Muscle layer of duodenum (tissue), 2 donors: ENCODE measurements around the gene GALNT16.

Source experiments
- H3K27ac ChIP-seq: one replicate; pipeline ENCODE4 v1.7.0; 2013; ENCODE audit warnings: mild to moderate bottlenecking, low read length
- H3K27me3 ChIP-seq: one replicate; pipeline ENCODE4 v1.7.0; 2013; ENCODE audit warnings: low read depth, mild to moderate bottlenecking, control low read depth, low read length
- H3K36me3 ChIP-seq, 2 donors: one replicate each; pipeline ENCODE4 v1.7.0; 2013; ENCODE audit warnings: low read length in 2 of 2, control low read depth in 1 of 2, mild to moderate bottlenecking in 1 of 2; ENCODE audit not compliant: insufficient read depth in 2 of 2, control insufficient read depth in 1 of 2
- H3K4me1 ChIP-seq, 2 donors: one replicate each; pipeline ENCODE4 v1.7.0; 2013; ENCODE audit warnings: low read length in 2 of 2, mild to moderate bottlenecking in 2 of 2, control low read depth in 1 of 2, moderate library complexity in 1 of 2; ENCODE audit not compliant: insufficient read depth in 2 of 2, control insufficient read depth in 1 of 2
- H3K4me3 ChIP-seq, 2 donors: one replicate each; pipeline ENCODE4 v1.7.0; 2013; ENCODE audit warnings: low read length in 2 of 2, low read depth in 1 of 2, mild to moderate bottlenecking in 1 of 2
- H3K9me3 ChIP-seq, 2 donors: one replicate each; pipeline ENCODE4 v1.7.0; 2013; ENCODE audit warnings: low read length in 2 of 2, control low read depth in 1 of 2, mild to moderate bottlenecking in 1 of 2; ENCODE audit not compliant: control insufficient read depth in 1 of 2
- donor health status: healthy.

The GALNT16 gene

GRCh38 chr14:69328765-69329164 is 68.8 kb downstream of the GALNT16 start:
- Histone ChIP-seq H3K4me3 (no peak overlapping the region), H3K4me1 (no peaks in the 10 kb centered on the region), H3K36me3 (no peaks in the 10 kb centered on the region), H3K9me3 (no peaks in the 10 kb centered on the region), H3K27me3 (no peaks in the 10 kb centered on the region), H3K27ac (no peak overlapping the region)

- no peak overlapping the region for H3K27ac ChIP-seq
- no peaks in the 10 kb centered on the region for H3K36me3 ChIP-seq
- H3K27me3 ChIP-seq = no peaks in the 10 kb centered on the region
- H3K9me3 ChIP-seq = no peaks in the 10 kb centered on the region
- H3K4me1 ChIP-seq = no peaks in the 10 kb centered on the region
- H3K4me3 ChIP-seq = no peak overlapping the region
Measured at GRCh38 chr14:69331206-69331605, 71.2 kb downstream of the GALNT16 start.

- Histone ChIP-seq H3K4me3 (no peak overlapping the region), H3K27me3 (no peaks in the 10 kb centered on the region), H3K36me3 (no peaks in the 10 kb centered on the region), H3K4me1 (no peaks in the 10 kb centered on the region), H3K27ac (no peak overlapping the region), H3K9me3 (no peaks in the 10 kb centered on the region)
Measured at GRCh38 chr14:69332782-69333395, 72.9 kb downstream of the GALNT16 start.

- Histone ChIP-seq H3K27ac (no peak overlapping the region), H3K27me3 (no peaks in the 10 kb centered on the region), H3K9me3 (no peaks in the 10 kb centered on the region), H3K4me1 (no peaks in the 10 kb centered on the region), H3K36me3 (no peaks in the 10 kb centered on the region), H3K4me3 (no peak overlapping the region)
Measured at GRCh38 chr14:69333791-69334337, 73.9 kb downstream of the GALNT16 start.

- H3K4me1 ChIP-seq = no peaks in the 10 kb centered on the region
- no peaks in the 10 kb centered on the region for H3K9me3 ChIP-seq
- H3K27me3 ChIP-seq = no peaks in the 10 kb centered on the region
- H3K36me3 ChIP-seq = no peaks in the 10 kb centered on the region
- no peak overlapping the region for H3K27ac ChIP-seq
- H3K4me3 ChIP-seq = no peak overlapping the region
Measured at GRCh38 chr14:69334576-69334975, 74.6 kb downstream of the GALNT16 start.

GRCh38 chr14:69335371-69335771 is 75.4 kb downstream of the GALNT16 start:
- H3K36me3 ChIP-seq = no peaks in the 10 kb centered on the region
- H3K4me1 ChIP-seq = no peaks in the 10 kb centered on the region
- H3K27ac ChIP-seq = no peak overlapping the region
- H3K4me3 ChIP-seq = no peak overlapping the region
- H3K9me3 ChIP-seq = no peaks in the 10 kb centered on the region
- H3K27me3 ChIP-seq = no peaks in the 10 kb centered on the region

GRCh38 chr14:69337984-69338383 is 78.0 kb downstream of the GALNT16 start:
- Histone ChIP-seq H3K36me3 (peaks cover 0 to 4% of the 10 kb centered on the region in 2 donors), H3K9me3 (no peaks in the 10 kb centered on the region), H3K4me3 (no peak overlapping the region), H3K4me1 (no peaks in the 10 kb centered on the region), H3K27me3 (no peaks in the 10 kb centered on the region), H3K27ac (no peak overlapping the region)

- Histone ChIP-seq H3K36me3 (peaks cover 0 to 4% of the 10 kb centered on the region in 2 donors), H3K27me3 (no peaks in the 10 kb centered on the region), H3K27ac (no peak overlapping the region), H3K9me3 (no peaks in the 10 kb centered on the region), H3K4me1 (no peaks in the 10 kb centered on the region), H3K4me3 (no peak overlapping the region)
Measured at GRCh38 chr14:69339426-69339825, 79.5 kb downstream of the GALNT16 start.

- H3K4me1 ChIP-seq = no peaks in the 10 kb centered on the region
- no peaks in the 10 kb centered on the region for H3K27me3 ChIP-seq
- H3K9me3 ChIP-seq = no peaks in the 10 kb centered on the region
- H3K4me3 ChIP-seq = no peak overlapping the region
- no peak overlapping the region for H3K27ac ChIP-seq
- peaks cover 0 to 4% of the 10 kb centered on the region in 2 donors for H3K36me3 ChIP-seq
Measured at GRCh38 chr14:69342928-69343525, 83.1 kb downstream of the GALNT16 start.

- Histone ChIP-seq H3K9me3 (no peaks in the 10 kb centered on the region), H3K36me3 (peaks cover 0 to 7% of the 10 kb centered on the region in 2 donors), H3K4me1 (no peaks in the 10 kb centered on the region), H3K27me3 (no peaks in the 10 kb centered on the region), H3K4me3 (no peak overlapping the region), H3K27ac (no peak overlapping the region)
Measured at GRCh38 chr14:69344171-69344570, 84.2 kb downstream of the GALNT16 start.

GRCh38 chr14:69345402-69345801 is 85.4 kb downstream of the GALNT16 start:
- no peak overlapping the region for H3K4me3 ChIP-seq
- no peaks in the 10 kb centered on the region for H3K27me3 ChIP-seq
- peaks cover 0 to 7% of the 10 kb centered on the region in 2 donors for H3K36me3 ChIP-seq
- H3K4me1 ChIP-seq = no peaks in the 10 kb centered on the region
- no peaks in the 10 kb centered on the region for H3K9me3 ChIP-seq
- no peak overlapping the region for H3K27ac ChIP-seq

- peaks cover 0 to 3% of the 10 kb centered on the region in 2 donors for H3K36me3 ChIP-seq
- no peaks in the 10 kb centered on the region for H3K27me3 ChIP-seq
- H3K27ac ChIP-seq = no peak overlapping the region
- H3K4me1 ChIP-seq = no peaks in the 10 kb centered on the region
- no peaks in the 10 kb centered on the region for H3K9me3 ChIP-seq
- H3K4me3 ChIP-seq = no peak overlapping the region
Measured at GRCh38 chr14:69346710-69347109, 86.8 kb downstream of the GALNT16 start.
